ENCODE measurements around the gene SNUPN.

Gene SNUPN

GRCh38 chr15:75654201-75654907 is 28.8 kb upstream of the SNUPN start:
- peaks cover 43% of the 10 kb centered on the region for H3K4me1 ChIP-seq
- H3K27me3 ChIP-seq, result no peaks in the 10 kb centered on the region
- H4K20me1 ChIP-seq, result peaks cover 93% of the 10 kb centered on the region
- peaks cover 63% of the 10 kb centered on the region for H3K36me3 ChIP-seq
- no peak overlapping the region for H3K9ac ChIP-seq
- no peaks in the 10 kb centered on the region for H3K9me3 ChIP-seq
- no peak overlapping the region for H3K27ac ChIP-seq
- H3K4me2 ChIP-seq, result no peak overlapping the region
- no peak overlapping the region for H3K4me3 ChIP-seq
- no peak for TF ChIP-seq Cebpa-rat (IDR thresholded peaks at IDR 0.05)

- H3K27ac ChIP-seq, result no peak overlapping the region
- H3K4me2 ChIP-seq, result peak overlapping the region; percentile 89; the same call in 1 of the 2 replicates
- no peaks in the 10 kb centered on the region for H3K9me3 ChIP-seq
- H3K4me1 ChIP-seq, result peaks cover 53% of the 10 kb centered on the region
- peaks cover 55% of the 10 kb centered on the region for H3K36me3 ChIP-seq
- no peak overlapping the region for H3K9ac ChIP-seq
- no peak for TF ChIP-seq Cebpa-rat (IDR thresholded peaks at IDR 0.05)
- H3K27me3 ChIP-seq, result no peaks in the 10 kb centered on the region
- no peak overlapping the region for H3K4me3 ChIP-seq
- H4K20me1 ChIP-seq, result peaks cover 85% of the 10 kb centered on the region
These were observed 27.9 kb upstream of the SNUPN start for GRCh38 chr15:75653347-75653913.

GRCh38 chr15:75651810-75652543 is 26.5 kb upstream of the SNUPN start:
- Histone ChIP-seq H3K4me2 (peak overlapping the region; percentile 89), H3K4me1 (peaks cover 56% of the 10 kb centered on the region), H3K4me3 (peak overlapping the region; percentile 24), H3K27ac (peak overlapping the region; percentile 52), H3K9ac (peak overlapping the region; percentile 62; the same call in 1 of the 2 replicates), H3K9me3 (no peaks in the 10 kb centered on the region), H3K27me3 (no peaks in the 10 kb centered on the region), H3K36me3 (peaks cover 40% of the 10 kb centered on the region), H4K20me1 (peaks cover 71% of the 10 kb centered on the region)
- no peak for TF ChIP-seq Cebpa-rat (IDR thresholded peaks at IDR 0.05)

GRCh38 chr15:75650908-75651809 is 25.6 kb upstream of the SNUPN start:
- Histone ChIP-seq H3K4me1 (peaks cover 64% of the 10 kb centered on the region), H4K20me1 (peaks cover 63% of the 10 kb centered on the region), H3K27ac (peak overlapping the region; percentile 52; the same call in 1 of the 2 replicates), H3K9ac (peak overlapping the region; percentile 62; the same call in 1 of the 2 replicates), H3K36me3 (peaks cover 32% of the 10 kb centered on the region; the same call in 1 of the 2 replicates), H3K4me3 (peak overlapping the region; percentile 24), H3K9me3 (no peaks in the 10 kb centered on the region), H3K27me3 (no peaks in the 10 kb centered on the region), H3K4me2 (peak overlapping the region; percentile 89)
- no peak for TF ChIP-seq Cebpa-rat (IDR thresholded peaks at IDR 0.05)

- peaks cover 21% of the 10 kb centered on the region; the same call in 1 of the 2 replicates for H3K36me3 ChIP-seq
- no peak overlapping the region for H3K4me3 ChIP-seq
- peaks cover 50% of the 10 kb centered on the region for H4K20me1 ChIP-seq
- no peaks in the 10 kb centered on the region for H3K9me3 ChIP-seq
- H3K9ac ChIP-seq, result no peak overlapping the region
- H3K4me2 ChIP-seq, result peak overlapping the region; percentile 89
- peaks cover 75% of the 10 kb centered on the region for H3K4me1 ChIP-seq
- no peaks in the 10 kb centered on the region for H3K27me3 ChIP-seq
- TF ChIP-seq Cebpa-rat (IDR thresholded peaks at IDR 0.05), result no peak
- no peak overlapping the region for H3K27ac ChIP-seq
These were observed 24.3 kb upstream of the SNUPN start for GRCh38 chr15:75649848-75650247.

- Histone ChIP-seq H3K27me3 (no peaks in the 10 kb centered on the region), H3K9ac (peak overlapping the region; percentile 83), H3K4me1 (peaks cover 75% of the 10 kb centered on the region), H3K4me2 (peak overlapping the region; percentile 89), H4K20me1 (peaks cover 43% of the 10 kb centered on the region), H3K27ac (no peak overlapping the region), H3K9me3 (no peaks in the 10 kb centered on the region), H3K4me3 (peak overlapping the region; percentile 89), H3K36me3 (peaks cover 15% of the 10 kb centered on the region; the same call in 1 of the 2 replicates)
- no peak for TF ChIP-seq Cebpa-rat (IDR thresholded peaks at IDR 0.05)
These were observed 23.7 kb upstream of the SNUPN start for GRCh38 chr15:75649045-75649761.

GRCh38 chr15:75648156-75649000 is 22.9 kb upstream of the SNUPN start:
- Histone ChIP-seq H3K27ac (peak overlapping the region; percentile 80), H4K20me1 (peaks cover 35% of the 10 kb centered on the region), H3K36me3 (peaks cover 12% of the 10 kb centered on the region; the same call in 1 of the 2 replicates), H3K9me3 (no peaks in the 10 kb centered on the region), H3K4me3 (peak overlapping the region; percentile 89), H3K27me3 (no peaks in the 10 kb centered on the region), H3K4me2 (peak overlapping the region; percentile 89), H3K9ac (peak overlapping the region; percentile 83), H3K4me1 (peaks cover 72% of the 10 kb centered on the region)
- TF ChIP-seq Cebpa-rat (IDR thresholded peaks at IDR 0.05), result no peak
